HG02610 (cell line): Measurements from ENCODE around the gene MAP2K7.
A peak's percentile ranks its signal among the peaks of the same experiment; 100 is the strongest.
"Not testable (repeated sequence)": the region's sequence is repeated elsewhere in the genome, so short reads cannot be mapped to it uniquely, and the experiment has no call there.

ENCODE experiments used
- ATAC-seq: cut with Tn5 transposase; IDR thresholded peaks from one replicate; pipeline ENCODE4 v1.9.1; 2021; ENCODE audit warnings: mild to moderate bottlenecking, moderate library complexity; ENCODE audit not compliant: unreplicated experiment

MAP2K7 gene

GRCh38 chr19:7928741-7929701, 25.3 kb downstream of the MAP2K7 start:
- ATAC-seq: no peak

GRCh38 chr19:7930030-7930429, 26.4 kb downstream of the MAP2K7 start:
- not testable (repeated sequence) for ATAC-seq

GRCh38 chr19:7930765-7931164, 27.1 kb downstream of the MAP2K7 start:
- no peak for ATAC-seq

- no peak for ATAC-seq
Measured at GRCh38 chr19:7931221-7932061, 27.8 kb downstream of the MAP2K7 start.

- ATAC-seq: no peak
Measured at GRCh38 chr19:7932276-7932929, 28.7 kb downstream of the MAP2K7 start.

GRCh38 chr19:7932930-7933300, 29.2 kb downstream of the MAP2K7 start:
- no peak for ATAC-seq

- no peak for ATAC-seq
Measured at GRCh38 chr19:7933411-7933810, 29.7 kb downstream of the MAP2K7 start.

- ATAC-seq: no peak
Measured at GRCh38 chr19:7933828-7934725, 30.4 kb downstream of the MAP2K7 start.

GRCh38 chr19:7934766-7935165, 31.1 kb downstream of the MAP2K7 start:
- ATAC-seq: no peak

- ATAC-seq: no peak
Measured at GRCh38 chr19:7940841-7941240, 37.2 kb downstream of the MAP2K7 start.

- ATAC-seq: no peak
Measured at GRCh38 chr19:7941895-7942596, 38.4 kb downstream of the MAP2K7 start.

- ATAC-seq: peak; percentile 10
Measured at GRCh38 chr19:7942981-7943443, 39.3 kb downstream of the MAP2K7 start.

GRCh38 chr19:7943444-7944176, 39.9 kb downstream of the MAP2K7 start, which contains the start of gene TIMM44:
Gene TIMM44, minus strand, starts transcription at chr19:7943666. Its CDS starts 15 bp downstream, at chr19:7943651.
- peak; percentile 94 for ATAC-seq

GRCh38 chr19:7944177-7944761, 40.6 kb downstream of the MAP2K7 start:
- peak; percentile 29 for ATAC-seq

GRCh38 chr19:7947939-7948338, 44.3 kb downstream of the MAP2K7 start:
- ATAC-seq: no peak

- ATAC-seq: no peak
Measured at GRCh38 chr19:7953060-7953459, 49.4 kb downstream of the MAP2K7 start.

GRCh38 chr19:7953576-7953975, 49.9 kb downstream of the MAP2K7 start:
- no peak for ATAC-seq

- no peak for ATAC-seq
Measured at GRCh38 chr19:7955696-7956095, 52.0 kb downstream of the MAP2K7 start.
